Thyroid gland (tissue), 4 donors: ENCODE measurements around the gene TESMIN.

Experiments used
- CTCF ChIP-seq, 6 experiments: fragments of 200-600 bp in 3 of 6; fragments of 450-650 bp in 3 of 6; sonication (generic) in 3 of 6; IDR thresholded peaks; one replicate each; pipeline ENCODE4 v1.5.1; 2016 to 2019; ENCODE audit warnings: antibody characterized with exemption in 6 of 6, mild to moderate bottlenecking in 2 of 6, inconsistent platforms in 1 of 6, moderate library complexity in 1 of 6
- POLR2A ChIP-seq, 2 donors: fragments of 450-650 bp; IDR thresholded peaks; one replicate each; pipeline ENCODE4 v1.6.1; 2017; ENCODE audit warnings: antibody characterized with exemption in 2 of 2, mild to moderate bottlenecking in 2 of 2, moderate library complexity in 1 of 2

GRCh38 chr11:68748061-68748460 lies 3.3 kb downstream of the TESMIN start:
- TF ChIP-seq CTCF (IDR thresholded peaks at IDR 0.05): no peak
- TF ChIP-seq POLR2A (IDR thresholded peaks at IDR 0.05): no peak
